Hindlimb muscle (tissue), 1 donor: Measurements from ENCODE around the gene STK11. TPM values are rescaled to one million over a fixed set of nuclear protein-coding genes. Genes with fewer than 3 reads are reported as not detected.

ENCODE experiments used
- DNase-seq: peaks from one replicate; pipeline ENCODE4 v3.0.0-alpha.2; 2013
- polyA plus RNA-seq: library from polyadenylated mRNA; unstranded; fragments of 120-200 nt; gene quantifications from one replicate; pipeline ENCODE4 v1.2.1, GENCODE V29; 2013; ENCODE audit not compliant: insufficient read length

STK11 gene
- polyA plus RNA-seq, 1 donor, result 61.0 TPM

DNA sequence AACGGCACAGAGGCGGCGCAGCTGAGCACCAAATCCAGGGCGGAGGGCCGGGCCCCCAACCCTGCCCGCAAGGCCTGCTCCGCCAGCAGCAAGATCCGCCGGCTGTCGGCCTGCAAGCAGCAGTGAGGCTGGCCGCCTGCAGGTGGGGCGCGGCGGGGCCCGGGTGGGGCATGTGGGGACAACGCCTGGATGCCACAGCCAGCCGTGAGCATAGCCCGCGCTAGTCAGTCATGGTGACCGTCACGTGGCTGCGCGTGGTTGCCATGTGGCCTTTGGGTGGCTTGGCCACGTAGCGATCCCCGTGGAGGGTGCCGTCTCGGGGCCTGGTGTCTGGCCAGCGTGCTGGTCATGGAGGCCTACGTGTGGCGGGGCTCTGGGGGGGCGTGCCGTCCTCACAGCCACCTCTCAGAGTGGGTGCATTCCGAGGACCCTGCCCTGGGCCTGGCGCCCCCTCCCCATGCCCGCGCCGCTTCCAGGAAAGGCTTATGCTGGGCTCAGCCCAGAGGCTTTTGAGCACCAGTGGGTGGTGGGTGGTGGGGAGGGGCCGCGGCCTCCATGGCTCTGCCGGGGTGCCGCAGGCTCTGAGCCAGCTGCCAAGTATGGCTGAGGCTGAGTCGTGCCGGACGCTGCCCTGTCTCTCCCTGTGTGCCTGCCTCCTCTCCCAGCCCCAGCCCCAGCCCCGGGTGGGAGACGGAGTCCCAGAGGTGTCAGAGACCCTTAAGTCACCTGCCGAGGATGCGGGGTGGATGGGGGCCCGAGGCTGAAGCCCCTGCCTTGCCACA is 21.1 kb downstream of the STK11 start:
- DNase-seq, result no peak

DNA sequence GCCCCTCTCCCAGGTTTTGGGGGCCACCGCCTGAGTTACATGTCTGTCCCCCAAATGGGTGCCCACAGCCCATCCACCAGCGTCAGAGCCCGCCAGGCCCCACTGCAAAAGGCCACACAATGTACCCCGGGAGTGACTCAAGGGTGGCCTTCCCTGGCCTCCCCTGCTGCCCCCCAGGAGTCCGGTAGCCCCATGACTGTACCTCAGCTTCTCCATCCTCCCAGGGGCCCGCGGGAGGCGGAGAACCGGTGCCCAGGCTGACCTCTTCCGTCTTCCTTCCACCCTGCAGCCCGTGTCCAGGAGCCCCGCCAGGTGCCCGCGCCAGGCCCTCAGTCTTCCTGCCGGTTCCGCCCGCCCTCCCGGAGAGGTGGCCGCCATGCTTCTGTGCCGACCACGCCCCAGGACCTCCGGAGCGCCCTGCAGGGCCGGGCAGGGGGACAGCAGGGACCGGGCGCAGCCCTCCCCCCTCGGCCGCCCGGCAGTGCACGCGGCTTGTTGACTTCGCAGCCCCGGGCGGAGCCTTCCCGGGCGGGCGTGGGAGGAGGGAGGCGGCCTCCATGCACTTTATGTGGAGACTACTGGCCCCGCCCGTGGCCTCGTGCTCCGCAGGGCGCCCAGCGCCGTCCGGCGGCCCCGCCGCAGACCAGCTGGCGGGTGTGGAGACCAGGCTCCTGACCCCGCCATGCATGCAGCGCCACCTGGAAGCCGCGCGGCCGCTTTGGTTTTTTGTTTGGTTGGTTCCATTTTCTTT is 21.9 kb downstream of the STK11 start:
- no peak for DNase-seq

DNA sequence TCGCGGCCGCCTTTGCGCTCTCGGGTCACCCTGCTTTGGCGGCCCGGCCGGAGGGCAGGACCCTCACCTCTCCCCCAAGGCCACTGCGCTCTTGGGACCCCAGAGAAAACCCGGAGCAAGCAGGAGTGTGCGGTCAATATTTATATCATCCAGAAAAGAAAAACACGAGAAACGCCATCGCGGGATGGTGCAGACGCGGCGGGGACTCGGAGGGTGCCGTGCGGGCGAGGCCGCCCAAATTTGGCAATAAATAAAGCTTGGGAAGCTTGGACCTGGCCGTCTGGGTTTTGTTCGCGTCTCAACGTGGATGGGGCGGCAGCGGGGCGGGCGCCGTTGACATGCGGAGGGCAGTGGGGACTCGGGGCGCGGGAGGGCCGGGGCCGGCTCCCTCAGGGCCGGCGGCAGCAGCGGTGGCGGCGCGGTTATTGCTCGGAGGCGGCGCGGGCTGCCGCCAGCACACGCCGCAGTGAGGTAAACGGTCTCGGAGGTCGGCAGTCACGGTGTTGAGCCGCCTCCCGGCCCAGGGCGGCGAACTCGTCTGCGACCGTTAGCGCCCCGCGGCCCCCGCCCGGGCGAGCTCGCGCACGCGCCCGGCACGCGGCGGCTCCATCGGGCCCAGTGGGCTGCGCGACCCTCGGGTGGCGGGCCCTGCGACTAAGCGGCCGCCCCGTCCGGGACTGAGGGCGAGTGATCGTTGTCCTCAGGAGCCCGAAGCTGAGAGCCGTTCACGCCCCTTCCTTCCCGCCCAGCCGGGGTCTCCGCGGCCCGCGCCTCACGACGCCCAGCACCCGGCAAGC is 22.8 kb downstream of the STK11 start:
- no peak for DNase-seq

DNA sequence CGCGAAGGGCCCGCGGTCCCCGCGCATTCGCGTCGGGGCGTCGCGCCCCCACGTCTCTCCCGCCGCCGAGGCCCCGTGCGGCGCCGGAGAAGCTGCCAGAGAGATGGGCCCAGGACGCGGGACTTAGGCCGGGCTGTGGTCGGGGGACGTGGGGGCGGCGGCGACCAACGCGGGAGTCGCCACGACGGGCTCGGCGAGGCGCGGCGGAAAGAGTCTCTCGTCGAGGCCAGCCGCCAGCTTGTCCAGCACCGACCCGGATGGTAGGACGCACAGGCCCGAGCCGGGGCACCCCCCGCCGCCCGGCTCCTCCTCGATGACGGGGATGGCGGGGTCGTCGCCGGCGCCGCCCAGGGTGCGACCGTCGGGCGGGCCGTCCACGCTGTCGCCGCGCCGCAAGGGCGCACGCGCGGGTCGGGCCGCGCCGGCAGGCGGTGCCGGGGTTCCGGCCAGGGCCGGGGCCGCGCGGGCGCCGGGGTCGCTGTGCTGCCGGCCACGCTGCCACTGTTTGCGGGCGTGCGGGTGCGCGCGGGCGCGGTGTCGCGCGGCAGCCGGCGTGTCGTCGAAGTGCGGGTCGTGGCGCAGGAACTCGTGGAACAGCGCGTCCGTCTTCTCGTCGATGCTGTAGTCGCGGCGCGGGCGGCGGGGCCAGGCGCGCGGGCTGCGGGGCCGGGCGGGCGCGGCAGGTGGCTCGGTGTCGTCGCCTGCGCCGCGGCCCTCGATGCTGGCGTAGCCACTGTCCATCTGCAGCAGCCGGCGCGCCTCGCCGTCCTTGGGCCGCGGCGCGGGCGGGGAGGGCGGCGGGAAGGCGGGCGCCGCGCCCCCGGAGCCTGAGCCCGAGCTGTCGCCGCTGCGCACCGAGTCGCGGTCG is 23.7 kb downstream of the STK11 start:
- DNase-seq, result no peak

DNA sequence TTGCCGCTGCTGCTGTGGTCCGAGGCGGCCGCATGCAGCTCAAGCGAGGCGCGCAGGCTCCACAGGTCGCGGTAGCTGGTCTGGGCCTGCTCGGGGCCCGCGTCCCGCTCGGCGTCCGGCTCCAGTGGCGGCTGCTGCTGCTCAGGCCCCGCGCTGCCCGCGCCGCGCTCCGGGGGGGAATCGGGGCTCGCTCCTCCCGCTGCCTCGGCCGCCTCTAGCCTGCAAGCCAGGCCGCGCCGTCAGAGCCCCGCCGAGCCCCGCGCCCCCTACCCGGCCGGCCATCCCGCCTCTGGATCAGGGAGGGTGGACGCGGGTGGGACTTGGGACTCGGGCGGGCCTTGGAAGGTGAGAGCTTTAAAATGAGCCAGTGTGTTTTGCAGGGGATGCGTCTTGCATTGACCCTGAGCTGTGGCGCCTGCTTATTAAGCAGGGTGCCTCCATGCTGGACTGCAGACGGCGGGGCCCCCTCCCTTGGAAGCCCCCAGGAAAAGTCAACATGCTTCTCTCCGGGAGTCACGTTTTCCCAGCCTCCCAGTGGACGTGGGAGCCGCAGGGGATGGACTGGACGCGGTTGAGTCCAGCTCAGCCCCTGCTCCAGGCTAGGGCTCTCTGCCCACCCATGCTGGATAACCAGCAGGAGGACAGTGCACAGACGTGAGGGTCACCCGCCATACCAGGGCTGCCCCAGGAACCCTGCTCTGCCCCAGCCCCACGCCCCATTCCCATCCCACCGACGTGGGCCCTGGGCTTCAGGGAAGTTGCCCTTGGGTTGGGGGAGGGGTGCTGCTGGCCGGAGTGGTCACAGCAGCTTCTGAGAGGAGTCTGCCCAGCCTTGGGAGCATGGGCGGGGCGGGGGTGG is 24.6 kb downstream of the STK11 start:
- no peak for DNase-seq

DNA sequence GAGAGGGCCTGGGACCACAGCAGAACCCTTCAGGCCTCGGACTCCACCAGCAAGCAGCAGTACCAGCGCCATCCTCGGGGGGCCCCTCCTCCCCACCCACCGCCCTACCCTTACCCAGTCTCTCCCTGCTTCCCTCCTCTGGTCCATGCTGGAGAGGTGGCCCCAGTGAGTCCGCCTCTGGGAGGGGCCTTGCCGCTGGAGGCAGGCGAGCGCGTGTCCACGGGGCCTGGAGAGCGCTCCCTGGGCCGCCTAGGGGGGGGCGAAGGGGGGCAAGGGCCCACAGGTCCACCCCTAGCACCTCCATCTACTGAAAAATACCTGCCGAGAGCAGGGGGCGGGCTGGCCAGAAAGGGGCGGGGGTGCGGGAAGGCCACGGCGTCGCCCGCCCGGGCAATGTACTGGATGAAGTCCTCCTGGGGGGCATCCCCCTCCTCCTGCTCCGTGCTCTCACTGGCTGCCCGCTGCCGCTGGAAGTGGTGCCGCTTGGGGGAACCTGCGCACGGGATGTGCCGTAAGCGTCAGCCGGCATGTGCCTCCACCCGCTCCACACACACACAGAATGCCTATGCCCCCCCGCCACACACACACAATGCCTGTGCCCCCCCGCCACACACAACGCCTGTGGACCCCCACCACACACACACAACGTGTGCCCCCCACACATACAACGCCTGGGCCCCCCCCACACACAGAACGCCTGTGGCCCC is 25.4 kb downstream of the STK11 start:
- DNase-seq, result no peak

DNA sequence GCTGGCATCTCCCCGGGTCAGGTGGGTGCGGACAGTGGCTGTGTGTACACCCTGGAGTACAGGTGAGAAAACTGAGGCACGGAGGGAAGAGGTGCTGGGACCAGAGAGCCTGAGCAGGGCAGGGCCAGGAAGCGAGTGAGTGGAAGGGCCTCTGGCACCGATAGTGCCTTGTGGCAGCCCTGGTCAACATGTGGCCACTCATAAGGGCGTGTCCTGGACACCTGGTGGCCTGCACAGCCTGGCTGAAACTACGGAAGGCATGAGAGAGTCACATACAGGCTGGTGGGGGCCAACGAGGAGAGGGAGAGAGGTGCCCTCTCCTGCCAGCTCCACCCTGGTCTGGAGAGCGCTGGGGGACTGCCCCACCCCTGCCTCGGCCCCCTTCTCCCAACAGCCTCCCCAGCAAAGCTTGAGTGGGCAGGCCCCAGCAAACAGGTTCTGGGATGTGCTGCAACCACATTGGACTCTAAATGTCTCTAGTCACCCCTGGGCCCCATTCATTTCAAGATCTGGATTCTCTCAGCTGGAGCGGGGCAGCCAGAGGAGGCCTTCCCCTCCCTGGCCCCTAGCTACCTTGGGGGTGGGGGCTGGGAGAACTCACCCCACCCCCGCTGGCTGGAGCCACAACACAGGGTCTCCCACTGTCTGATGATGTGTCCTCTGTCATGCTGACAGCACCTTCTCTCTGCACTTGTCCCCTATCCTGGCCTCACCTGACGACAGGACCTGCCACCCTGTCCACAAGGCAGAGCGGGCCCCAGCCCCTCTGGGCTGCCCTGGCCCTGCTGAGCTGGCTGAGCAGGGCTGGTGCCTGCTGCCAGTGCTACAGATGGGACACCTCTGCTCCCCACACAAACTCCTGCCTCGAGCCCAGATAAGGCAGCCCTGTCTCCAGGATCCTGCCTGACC is 26.4 kb downstream of the STK11 start:
- no peak for DNase-seq

DNA sequence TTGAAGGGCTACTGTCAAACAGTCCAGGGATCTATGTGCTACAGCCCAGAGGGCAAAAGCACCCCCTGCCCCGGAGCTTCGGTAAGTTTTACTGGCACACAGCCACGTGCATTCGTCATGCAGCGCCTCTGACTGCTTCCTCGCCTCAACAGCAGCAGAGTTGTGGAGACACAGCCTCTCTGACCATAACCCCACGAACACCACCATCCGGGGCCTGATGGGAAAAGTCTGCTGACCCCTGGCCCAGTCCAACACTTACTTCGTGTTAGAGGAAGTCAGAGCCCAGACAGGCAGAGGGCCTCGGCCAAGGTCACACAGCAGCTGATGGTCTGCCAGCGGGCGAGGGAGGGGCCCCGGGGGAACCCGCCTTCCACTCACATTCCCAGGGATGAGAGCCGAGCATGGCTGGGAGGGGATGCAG is 27.1 kb downstream of the STK11 start:
- DNase-seq, result no peak

DNA sequence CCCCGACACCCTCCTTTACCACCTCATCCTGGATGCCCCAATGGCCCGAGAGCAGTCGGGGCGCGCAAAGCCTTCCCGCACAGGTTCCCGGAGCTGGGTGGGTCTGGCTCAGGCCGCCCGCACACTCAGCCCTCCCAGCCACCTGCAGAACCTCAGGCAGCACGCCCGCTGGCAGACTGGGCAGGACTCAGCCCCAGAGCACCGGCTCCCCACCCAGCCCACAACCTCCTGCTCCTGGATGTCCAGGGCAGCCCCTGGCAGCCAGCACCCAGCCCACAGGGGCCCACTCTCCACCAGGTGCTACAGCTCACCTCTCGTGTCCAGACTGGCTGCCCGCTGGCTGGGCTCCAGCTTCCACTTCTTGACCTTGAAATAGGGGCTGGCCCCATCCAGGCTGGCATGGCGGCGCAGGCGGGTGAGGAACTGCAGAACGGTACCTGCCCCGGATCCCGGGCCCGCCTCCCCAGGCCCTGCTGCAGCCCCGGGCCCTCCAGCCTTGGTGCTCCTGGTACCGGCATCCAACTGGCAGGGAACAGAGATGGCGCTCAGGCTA is 27.6 kb downstream of the STK11 start:
- DNase-seq, result no peak

DNA sequence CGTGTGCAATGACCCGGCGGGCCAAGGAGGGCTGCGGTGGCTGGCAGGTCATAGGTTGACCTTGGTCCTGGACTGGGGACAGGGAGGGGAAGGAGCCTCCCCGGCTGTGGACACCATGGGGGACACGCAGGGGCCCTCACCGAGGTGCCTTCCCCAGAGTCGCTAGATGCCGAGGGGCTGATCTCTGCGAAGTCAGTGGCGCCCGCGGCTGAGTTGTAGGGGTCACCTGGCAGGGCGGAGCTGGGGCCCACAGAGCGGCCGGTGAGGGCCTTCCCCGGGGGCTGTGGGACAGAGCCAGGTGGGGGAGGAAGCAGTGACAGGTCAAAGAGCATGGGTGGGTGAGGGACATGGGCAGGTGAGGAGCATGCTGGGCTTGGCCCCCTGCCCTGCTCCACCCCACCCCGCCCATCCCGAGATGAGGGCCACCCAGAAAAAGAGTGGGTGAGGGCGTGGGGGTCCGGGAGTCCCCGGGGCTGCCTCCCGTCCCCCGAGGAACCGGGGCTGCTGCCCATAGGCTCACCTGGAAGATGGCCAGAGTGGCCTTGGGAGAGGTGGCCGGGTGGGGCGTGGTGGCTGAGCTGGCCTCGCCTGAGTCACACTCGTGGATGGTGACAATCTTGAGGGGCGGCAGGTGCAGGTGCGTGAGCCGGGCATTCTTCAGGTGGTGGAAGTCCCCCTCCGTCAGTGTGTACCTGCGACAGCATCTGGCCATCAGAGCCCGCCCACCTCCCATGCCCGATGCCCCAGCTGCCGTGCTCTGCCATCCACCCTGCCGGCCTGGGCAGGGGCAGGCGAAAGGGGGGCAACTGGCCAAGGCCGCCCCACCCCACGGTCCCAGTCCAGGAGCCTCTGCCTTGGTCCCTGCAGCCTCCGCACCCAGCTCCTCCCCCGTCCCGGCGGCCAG is 28.7 kb downstream of the STK11 start:
- no peak for DNase-seq

DNA sequence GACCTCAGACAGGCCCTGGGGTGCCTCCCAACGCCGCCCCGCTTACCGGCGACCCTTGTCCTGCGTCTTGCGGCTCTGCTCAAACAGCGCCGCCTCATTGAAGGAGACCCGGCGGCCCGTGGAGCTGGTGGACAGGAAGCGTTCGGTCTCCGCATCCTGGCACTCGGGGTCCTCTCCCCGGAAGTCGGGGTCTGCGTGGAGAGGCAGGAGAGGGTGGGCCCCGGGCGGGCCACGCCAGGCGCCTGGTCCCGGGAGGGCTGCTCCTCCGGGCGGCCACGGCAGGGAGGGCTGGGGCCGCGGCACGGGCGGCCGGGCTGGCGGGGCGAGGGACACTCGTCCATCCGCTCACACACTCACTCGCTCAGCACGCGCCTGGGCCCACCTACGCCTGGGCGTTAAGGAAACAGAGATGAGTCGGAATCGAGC is 29.4 kb downstream of the STK11 start:
- no peak for DNase-seq

DNA sequence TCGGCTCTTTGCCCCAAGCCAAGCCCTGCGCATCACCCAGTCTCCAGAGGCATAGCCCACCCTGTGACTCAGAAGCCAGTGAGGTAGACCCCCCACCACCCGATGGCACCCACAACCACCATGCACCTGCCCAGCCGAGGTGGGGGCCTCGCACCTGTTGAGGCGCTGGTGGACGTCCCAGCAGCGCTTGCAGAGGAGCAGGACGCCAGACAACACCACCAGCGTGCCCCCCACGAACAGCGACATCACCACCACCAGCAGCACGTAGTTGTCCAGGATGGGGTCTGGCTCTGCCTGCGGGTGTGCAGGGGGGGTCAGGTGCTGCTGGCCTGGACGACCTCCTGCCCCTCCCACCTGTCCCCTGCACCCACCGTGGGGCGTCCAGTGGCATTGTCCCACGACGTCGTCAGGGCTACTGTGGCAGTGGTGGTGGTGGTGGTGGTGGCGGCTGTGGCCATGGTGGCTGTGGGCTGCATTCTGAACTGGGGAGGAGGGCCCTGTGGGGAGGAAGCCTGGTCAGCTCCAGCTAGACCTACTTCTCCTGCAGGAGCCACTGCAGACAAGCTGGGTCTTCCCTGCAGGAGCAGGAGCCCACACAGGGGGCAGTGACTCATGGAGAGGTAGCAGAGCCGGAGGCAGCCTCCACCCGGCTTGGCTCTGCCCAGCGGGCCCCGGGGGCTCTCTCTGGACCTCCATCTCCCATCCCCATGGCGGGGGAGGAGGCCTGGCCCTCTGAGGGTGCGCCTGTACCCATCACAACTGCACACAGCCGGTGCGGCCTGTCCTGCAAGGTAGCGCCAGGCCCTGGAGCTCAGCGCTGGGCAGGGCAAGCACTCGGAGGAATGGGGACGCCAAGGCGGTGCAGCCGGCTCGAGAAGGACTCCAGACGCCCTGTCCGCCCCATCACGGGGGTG is 30.3 kb downstream of the STK11 start:
- no peak for DNase-seq

DNA sequence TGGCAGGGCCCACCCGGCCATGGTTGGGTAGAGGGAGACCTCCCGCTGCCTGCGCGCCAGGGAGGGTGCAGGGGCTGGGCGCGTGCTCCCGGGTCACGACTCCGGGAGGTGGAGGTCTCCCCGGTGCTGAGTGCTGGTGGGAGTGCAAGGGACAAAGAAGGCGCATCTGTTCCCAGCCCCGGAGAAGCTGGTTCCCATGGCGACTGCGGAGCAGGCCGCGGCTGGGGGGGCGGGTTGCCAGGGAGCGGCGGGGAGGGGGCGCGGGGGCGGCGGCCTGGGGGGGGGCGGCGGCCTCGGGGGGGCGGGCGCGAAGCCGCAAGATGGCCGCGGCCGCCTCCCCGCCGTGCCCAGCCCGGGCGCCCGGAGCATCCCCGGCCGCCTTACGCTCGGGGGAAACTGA is 31.0 kb downstream of the STK11 start:
- no peak for DNase-seq

DNA sequence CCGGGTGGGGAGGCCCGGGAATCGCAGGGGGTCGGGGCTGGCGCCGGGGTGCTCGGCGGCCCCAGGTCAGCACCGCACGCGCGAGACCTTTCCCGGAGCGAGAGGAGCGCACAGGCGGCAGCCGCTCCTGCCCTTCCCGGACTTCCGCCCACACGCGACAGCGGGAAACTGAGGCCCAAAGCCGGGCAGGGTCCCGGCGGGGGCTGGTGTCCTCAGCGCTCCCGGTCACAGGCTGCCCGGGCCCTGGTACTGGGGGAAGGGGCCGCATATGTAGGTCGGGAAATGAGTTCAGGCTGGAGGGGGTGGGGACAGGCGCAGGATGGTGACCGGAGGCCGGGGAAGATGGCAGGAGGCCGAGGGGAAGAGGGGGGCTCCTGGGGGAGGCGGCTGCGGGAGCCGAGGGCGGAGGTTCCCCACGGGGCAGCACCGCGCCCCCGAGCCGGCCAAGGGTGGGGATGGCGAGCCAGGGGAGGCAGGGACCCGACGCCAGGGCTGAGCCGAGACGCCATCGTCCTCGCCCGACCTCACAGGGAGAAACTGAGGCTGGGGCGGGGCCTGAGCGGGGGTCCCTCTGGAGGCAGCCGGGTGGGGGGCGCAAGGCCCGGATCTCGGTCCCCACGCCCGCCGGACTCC is 31.6 kb downstream of the STK11 start:
- peak; percentile 46 for DNase-seq

DNA sequence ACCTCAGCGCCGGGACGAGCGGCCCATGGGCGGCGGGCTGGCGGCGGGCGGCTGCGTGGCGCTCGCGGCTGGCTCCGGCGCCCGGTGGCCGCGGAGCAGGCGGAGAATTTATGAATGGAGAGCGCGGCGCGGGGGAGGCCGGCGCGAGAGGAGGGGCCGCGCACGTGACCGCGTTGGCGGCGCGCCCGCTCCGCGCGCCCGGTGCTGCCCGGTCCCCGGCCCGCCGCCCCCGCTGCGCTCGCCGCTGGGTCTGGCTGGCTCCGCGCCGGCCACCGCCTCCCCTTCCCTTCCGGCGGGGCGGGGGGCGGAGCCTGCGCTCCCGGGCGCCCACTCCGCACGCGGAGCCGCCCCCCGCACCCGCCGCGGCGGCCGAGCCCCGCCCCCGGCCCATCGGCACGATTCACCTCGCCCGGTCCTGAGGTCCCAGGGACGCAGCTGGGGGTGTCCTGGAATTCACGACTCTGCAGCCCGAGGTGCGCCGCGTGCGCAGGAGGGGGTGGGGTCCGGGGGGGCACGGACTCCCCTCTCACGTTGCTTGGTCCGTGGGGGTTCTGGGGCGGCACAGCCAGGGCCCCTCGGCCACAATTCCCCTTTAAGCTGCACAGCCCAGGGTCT is 32.3 kb downstream of the STK11 start, which contains the start of gene CBARP:
Gene CBARP (minus strand): TSS at position 252 of the 615 bp plus-strand sequence. CDS start 1,905 bp downstream, outside the sequence.
- DNase-seq, result peak; percentile 48
